ENCODE measurements around the gene PSMB5. TPM values are rescaled to one million over a fixed set of nuclear protein-coding genes. Genes with fewer than 3 reads are reported as not detected.
A peak's percentile ranks its signal among the peaks of the same experiment; 100 is the strongest.

Gene PSMB5
- total RNA-seq, 1 donor from 2014 or later, result 289 TPM

DNA sequence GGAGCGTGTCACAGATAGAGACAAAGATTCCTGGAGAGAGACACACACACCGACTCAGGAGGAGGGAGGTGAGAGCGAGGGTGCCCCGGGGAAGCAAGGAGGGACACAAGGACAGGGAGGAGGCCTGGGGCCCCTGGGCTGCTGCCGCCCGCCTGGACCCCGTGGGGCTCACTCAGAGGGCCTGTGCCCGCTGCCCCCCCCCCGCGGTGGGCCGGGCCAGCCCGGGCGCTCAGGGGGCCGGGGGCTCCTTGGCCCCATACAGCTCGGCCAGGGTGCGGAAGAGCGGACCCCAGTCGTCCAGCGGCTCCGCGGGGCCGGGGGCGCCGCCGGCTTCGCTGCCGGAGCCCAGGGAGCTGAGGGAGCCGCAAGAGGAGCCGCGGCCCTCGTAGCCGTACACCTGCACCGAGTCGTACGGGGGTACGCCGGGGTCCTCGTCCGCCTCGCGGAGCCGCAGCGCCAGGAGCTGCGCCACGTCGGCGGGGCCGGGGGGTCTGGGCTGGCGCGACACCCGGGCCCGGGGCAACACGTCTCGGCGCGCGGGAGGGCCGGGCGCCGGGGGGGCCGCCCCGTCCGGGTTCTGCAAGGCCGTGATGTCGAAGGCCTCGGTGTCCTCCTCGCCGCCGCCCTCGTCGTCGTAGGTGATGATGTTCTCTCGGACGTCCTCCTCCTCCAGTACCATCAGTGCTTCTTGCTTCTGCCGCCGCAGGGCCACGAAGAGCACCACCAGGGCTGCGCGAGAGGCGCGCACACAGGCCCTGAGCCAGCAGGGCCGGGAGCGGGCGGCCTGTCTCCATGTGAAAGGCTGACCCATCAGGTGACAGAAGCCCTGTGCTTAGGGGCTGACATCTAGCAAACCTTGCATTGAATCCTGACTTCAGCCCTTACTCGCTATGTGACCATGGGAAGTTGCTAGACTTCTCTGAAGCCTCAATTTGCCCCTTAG is 13.3 kb upstream of the PSMB5 start:
- H3K4me1 Mint-ChIP-seq (ENCODE audit: low read depth, unreplicated experiment), result peaks cover 22% of the 10 kb centered on the region

DNA sequence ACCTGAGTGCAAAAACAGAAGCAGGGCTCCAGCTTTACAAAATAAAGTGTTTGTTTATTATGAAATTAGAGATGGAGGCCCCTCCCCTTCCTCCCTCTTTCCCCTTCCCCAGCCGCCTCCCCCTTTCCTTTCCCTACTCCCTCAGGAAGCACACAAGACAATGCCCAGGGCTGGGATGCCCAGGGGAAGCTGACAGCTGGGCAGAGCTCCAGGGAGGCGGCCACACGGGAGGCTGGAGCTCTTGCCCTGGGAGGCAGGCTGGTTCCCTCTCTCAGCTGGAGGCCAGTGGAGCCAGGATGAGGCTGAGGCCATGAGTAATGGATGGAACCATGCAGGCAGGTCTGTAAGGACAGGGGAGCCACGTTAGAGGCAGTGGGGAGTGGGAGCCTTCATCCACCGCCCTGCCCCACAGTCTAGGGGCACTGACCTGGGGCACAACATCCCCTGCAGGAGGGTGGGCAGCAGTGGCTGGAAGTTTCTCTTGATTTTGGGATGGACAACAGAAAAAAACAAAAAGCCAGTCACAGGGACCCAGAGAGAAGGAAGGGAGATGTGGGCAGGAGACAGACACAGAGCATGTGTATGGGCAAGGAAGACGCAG is 12.4 kb upstream of the PSMB5 start:
- Mint-ChIP-seq H3K9me3 (ENCODE audit: unreplicated experiment) (peaks cover 8% of the 10 kb centered on the region), H3K27me3 (ENCODE audit: unreplicated experiment) (peaks cover 13% of the 10 kb centered on the region), H3K36me3 (ENCODE audit: unreplicated experiment) (peaks cover 6% of the 10 kb centered on the region), H3K4me1 (ENCODE audit: low read depth, unreplicated experiment) (peaks cover 15% of the 10 kb centered on the region), H3K4me3 (ENCODE audit: unreplicated experiment) (peak overlapping the region; percentile 22), H3K27ac (ENCODE audit: unreplicated experiment) (peak overlapping the region; percentile 15)
- no peak for DNase-seq
- TF ChIP-seq, protein P1, sequence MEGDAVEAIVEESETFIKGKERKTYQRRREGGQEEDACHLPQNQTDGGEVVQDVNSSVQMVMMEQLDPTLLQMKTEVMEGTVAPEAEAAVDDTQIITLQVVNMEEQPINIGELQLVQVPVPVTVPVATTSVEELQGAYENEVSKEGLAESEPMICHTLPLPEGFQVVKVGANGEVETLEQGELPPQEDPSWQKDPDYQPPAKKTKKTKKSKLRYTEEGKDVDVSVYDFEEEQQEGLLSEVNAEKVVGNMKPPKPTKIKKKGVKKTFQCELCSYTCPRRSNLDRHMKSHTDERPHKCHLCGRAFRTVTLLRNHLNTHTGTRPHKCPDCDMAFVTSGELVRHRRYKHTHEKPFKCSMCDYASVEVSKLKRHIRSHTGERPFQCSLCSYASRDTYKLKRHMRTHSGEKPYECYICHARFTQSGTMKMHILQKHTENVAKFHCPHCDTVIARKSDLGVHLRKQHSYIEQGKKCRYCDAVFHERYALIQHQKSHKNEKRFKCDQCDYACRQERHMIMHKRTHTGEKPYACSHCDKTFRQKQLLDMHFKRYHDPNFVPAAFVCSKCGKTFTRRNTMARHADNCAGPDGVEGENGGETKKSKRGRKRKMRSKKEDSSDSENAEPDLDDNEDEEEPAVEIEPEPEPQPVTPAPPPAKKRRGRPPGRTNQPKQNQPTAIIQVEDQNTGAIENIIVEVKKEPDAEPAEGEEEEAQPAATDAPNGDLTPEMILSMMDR (IDR thresholded peaks at IDR 0.05; ENCODE audit: partially characterized antibody, unreplicated experiment), result no peak

More for the DNA sequence above, 13.3 kb upstream of the PSMB5 start:
- DNase-seq, result no peak
- Mint-ChIP-seq H3K4me3 (ENCODE audit: unreplicated experiment) (peak overlapping the region; percentile 22), H3K9me3 (ENCODE audit: unreplicated experiment) (peaks cover 13% of the 10 kb centered on the region), H3K27ac (ENCODE audit: unreplicated experiment) (peak overlapping the region; percentile 15), H3K36me3 (ENCODE audit: unreplicated experiment) (peaks cover 6% of the 10 kb centered on the region), H3K27me3 (ENCODE audit: unreplicated experiment) (peaks cover 13% of the 10 kb centered on the region)
- TF ChIP-seq, protein P1 (IDR thresholded peaks at IDR 0.05; ENCODE audit: partially characterized antibody, unreplicated experiment), result no peak

DNA sequence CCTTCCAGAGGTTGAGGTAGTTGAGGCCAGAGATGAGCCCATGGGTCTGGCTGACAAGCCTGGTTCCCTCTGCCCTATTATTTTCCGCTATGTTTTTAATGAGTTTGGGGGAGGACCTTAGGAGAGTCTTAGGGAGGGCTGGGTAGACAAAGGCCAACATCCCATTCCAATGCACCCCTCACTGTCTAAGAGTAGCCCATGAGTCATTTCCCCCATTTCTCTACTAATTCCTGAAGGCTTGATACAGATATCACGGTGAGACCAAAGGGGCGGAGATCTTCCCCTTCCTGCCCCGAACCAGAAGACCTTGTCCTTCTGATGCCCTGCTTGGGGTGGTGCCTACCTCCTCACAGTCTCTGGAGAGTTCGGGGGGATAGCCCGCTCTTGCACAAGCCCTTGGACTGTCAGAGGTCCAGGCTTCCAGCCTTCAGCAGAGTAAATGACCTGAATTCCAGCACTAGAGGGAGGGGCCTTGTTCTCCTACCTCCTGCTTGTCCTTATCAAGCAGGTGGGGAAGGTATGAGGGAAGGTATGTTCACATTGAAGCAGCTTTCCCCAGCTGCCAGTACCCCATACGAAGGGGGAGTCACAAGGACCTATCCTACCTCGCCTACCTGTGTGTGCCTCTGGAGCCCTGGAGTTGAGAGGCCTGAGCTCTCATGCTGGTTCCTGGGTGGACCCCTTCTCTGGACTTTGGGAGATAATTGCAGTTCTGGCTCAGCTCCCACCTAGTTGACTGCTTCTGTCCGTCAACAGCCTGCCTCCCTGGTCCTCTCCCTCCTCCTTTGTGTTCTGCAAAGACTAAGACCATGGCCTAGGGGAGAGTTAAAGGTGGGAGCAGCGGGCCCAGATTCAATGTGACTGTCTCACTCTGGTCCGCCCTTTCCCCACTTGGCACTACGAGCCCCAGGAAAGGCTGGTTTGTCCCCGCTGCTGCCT is 11.0 kb upstream of the PSMB5 start:
- TF ChIP-seq, protein P1 (IDR thresholded peaks at IDR 0.05; ENCODE audit: partially characterized antibody, unreplicated experiment), result no peak
- Mint-ChIP-seq H3K9me3 (ENCODE audit: unreplicated experiment) (peaks cover 8% of the 10 kb centered on the region), H3K36me3 (ENCODE audit: unreplicated experiment) (peaks cover 6% of the 10 kb centered on the region), H3K4me1 (ENCODE audit: low read depth, unreplicated experiment) (peaks cover 11% of the 10 kb centered on the region), H3K27me3 (ENCODE audit: unreplicated experiment) (peaks cover 12% of the 10 kb centered on the region), H3K4me3 (ENCODE audit: unreplicated experiment) (no peak overlapping the region), H3K27ac (ENCODE audit: unreplicated experiment) (no peak overlapping the region)
- DNase-seq, result no peak

DNA sequence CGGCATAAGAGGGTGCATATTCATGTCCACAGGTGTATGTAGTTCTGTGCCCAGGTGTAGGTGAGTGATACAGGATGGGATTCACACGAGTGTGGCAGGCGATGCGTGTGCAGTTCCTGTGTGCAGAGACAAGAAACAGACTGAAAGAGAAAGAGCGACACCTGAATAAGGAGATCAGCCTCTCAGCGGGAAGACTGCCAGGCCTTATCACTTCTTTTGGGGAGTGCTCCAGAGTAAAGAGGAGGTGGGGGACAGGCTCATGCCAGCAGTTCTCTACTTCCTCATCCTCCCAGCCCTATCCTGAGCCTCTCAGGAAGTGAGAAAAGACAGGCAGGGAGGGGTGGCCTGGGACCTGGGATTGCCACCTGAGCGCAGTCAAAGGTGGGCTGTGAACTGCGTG is 10.1 kb upstream of the PSMB5 start:
- H3K36me3 Mint-ChIP-seq (ENCODE audit: unreplicated experiment), result peaks cover 6% of the 10 kb centered on the region
- no peak overlapping the region for H3K27ac Mint-ChIP-seq (ENCODE audit: unreplicated experiment)
- H3K4me1 Mint-ChIP-seq (ENCODE audit: low read depth, unreplicated experiment), result peaks cover 11% of the 10 kb centered on the region
- H3K4me3 Mint-ChIP-seq (ENCODE audit: unreplicated experiment), result no peak overlapping the region
- TF ChIP-seq, protein P1 (IDR thresholded peaks at IDR 0.05; ENCODE audit: partially characterized antibody, unreplicated experiment), result no peak
- H3K9me3 Mint-ChIP-seq (ENCODE audit: unreplicated experiment), result peaks cover 8% of the 10 kb centered on the region
- H3K27me3 Mint-ChIP-seq (ENCODE audit: unreplicated experiment), result peaks cover 11% of the 10 kb centered on the region
- no peak for DNase-seq
